ENCODE data around the gene ERMN.

The ERMN gene

DNA sequence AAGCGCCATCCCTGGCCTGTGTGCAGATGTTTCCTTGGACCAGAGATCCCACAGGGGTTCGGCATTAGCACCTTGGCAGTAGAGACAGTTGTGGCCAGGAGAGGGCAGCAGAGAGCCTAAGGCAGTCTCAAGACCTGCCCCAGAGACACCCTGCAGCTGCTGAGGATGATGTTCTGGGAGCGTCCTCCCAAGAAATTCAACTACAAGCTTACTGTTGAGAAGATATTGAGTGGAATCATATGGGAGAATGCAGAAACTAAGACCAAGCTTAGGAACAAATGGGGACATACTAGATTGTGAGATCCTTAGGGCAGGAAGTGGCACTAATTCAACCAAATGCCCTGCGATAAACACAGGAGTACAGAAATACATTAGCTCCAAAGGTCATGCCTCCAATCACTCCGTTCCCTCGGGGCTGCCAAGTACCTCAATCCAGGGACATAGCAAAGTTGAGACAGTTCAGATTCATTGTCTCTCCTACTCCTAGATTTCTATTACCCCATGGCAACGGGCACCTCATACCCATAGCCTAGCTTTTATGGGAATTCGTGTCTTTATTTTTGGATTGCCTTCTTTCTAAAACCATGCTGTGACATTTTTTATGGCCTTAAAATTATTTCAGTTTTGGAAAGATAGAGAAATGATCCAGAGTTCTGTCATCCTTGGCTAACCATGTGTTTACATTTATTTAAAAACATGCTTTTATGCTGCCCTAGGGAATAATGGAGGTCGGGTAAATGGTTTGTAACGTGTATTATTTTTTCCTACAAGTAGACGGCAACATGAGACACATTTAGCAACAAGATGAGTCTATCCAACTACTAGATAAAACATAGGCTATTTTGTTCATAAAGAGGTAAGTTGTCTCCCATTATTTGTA, 2.2 kb upstream of the ERMN start:
- DNase-seq = peak; percentile 82 to 90

DNA sequence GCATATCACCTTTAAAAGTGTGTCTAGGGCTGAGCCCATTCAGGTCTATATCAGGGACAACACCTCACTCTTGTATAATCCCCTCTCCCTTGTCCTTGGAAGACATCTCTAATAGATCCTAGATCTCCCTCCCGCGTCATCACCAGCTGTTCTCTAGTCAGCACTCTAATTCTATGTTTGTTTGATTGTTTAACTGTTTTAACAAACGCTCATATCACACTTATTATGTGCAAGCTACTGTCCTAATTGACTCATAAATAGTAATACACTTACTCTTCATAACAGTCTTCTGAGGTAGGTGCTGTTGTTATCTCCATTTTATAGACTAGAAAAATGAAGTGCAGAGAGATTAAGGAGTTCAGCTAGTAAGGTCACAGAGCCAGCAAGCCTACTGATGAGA, 1.6 kb upstream of the ERMN start:
- no peak for DNase-seq

DNA sequence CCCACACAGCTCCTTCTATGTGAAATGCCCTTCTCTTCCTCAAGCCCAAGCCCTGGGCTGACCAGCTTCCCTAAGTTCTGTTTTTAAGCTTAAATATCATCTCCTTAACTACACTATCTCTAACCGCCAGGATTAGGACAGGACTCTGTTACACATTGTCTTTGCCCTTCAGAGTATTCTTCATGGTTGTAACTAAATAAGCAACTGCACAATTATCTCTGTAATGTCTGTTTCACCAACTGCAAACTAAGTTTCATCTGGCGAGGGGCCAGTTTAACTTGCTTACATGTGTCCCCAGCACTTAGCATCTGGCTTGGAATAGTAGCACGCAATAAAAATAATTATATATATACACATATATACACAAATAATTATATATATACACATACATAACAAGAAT, 1.1 kb upstream of the ERMN start:
- no peak for DNase-seq

DNA sequence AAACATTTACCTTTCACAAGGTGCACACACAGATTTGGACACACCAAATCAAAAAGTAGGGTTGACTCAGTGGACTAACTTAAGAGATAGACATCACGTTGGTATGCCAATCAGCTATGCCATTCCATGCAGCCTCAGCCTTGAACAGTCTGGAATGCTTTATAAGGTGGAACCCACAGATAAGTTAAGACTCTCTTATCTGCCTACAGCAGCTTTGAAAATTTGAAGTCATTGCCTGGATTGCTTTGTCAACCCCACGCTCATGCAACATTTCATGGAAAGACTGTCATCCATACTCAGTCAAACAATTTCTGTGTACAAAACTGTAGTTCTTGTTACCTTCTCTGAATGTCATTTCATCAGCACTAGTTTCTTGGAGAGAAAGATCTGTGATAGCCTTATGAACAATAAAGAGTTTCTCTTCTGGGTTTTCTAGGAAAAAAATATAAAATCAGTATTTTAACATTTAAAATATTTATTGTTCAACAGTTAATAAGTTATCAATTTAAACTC, 1.2 kb downstream of the ERMN start:
- DNase-seq = no peak

DNA sequence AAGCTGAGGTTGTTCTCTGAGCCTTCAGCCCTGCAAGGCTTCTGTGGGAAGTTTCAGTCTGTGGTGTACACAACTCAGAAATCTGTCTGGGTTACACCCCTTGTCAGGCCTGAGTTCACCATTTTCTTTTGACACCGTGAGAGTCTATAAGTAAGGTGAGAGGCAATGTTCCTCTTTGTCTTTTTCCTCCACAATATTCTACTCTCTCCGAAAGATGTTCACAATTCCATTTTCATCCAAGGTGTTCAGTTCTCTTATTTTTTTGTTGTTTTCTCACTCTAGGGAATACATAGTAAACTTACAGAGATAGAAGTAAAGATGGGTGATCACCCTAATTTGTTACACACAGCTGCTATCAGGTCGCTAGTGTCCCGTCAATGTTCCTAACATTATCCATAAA, 3.2 kb downstream of the ERMN start:
- DNase-seq = no peak

DNA sequence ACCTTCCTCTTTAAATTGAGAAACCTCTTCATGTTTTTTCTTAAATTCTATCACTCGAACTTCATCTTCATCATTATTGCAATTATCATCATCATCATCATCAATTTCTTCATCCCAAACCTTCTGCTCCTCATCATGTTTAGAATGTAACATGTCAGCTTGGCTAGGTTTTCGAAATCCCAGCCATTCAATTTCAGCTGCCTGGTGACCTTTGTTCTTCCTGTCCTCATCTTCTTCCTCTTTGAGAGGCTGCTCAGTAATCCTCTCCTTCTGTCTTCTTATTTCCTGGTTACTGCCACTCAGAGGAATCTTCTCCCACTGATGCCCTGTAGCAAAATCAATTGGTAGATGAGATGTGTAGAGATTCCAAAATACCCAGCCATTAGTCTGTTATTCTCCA, 4.2 kb downstream of the ERMN start:
- no peak for DNase-seq

DNA sequence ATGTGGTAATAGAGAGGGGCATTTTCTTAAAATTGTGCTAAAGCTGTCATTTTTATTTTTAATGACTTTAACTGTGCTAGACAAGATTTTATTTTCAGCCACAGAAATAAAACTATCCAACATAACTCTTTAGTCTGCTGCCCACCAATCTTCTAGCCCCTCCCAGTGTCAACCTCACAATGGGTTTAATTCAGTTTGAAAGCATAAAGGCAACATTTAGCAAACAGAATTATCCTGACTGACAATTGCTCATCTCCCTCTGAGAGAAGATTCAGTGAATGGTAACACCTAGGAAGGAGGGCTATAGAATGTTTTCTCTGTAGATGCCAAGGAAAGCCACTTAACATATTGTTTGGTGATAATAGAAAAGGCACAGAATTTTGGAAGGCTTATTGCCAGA, 5.2 kb downstream of the ERMN start:
- DNase-seq = no peak

DNA sequence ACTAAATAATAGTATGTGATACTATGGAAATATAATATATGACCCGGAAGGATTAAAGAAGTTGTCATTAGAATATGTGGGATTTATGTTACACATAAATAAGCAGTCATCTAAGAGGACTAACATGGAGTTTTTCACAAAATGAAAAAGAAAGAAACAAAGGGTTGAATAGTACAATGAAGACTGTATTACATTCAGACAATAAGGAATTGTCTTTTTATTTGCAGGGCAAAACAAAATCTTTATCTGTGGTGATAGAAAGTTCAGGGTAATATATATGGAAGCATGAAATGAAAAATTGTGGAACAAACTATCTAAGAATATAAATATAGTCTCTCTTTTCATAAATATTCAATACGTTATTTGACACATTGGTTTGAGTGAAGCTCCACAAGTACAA, 5.8 kb downstream of the ERMN start:
- DNase-seq = no peak

DNA sequence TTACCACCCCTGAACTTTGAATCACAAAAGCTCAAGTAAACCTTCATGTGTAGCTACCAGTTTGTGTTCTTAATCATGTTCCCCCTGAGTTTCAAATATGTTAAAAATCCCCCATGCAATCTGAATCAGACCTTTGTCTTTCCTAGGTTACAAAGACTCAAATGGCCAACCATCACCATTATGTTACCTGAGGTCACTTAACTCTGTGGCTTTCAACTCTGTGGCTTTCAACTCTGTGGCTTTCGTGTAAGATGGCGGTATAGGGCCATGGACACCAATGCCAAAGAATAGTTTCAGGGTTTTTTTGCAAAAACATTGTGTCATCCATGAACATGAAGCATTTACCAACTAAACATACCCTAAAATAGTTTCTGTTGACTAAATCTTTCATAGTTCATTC, 6.7 kb downstream of the ERMN start:
- DNase-seq = no peak

DNA sequence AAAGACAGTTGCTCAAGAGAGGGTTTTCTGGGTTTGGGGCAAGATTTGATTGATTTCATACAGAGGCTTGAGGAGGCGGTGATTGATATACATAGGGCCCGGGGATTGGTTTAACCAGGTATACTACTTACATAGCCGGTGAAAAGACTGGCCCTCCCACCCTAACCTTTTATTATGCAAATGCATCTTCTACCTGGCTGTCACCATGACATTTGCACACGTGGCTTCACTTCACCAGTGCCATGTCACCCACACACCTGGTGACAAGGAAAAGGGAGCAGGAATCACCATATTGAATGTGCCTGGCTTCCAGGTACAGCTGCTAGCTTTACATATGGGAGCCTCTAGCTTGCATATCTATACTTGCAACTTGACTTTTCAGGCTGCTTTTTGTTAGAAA, 9.7 kb downstream of the ERMN start:
- DNase-seq = no peak

DNA sequence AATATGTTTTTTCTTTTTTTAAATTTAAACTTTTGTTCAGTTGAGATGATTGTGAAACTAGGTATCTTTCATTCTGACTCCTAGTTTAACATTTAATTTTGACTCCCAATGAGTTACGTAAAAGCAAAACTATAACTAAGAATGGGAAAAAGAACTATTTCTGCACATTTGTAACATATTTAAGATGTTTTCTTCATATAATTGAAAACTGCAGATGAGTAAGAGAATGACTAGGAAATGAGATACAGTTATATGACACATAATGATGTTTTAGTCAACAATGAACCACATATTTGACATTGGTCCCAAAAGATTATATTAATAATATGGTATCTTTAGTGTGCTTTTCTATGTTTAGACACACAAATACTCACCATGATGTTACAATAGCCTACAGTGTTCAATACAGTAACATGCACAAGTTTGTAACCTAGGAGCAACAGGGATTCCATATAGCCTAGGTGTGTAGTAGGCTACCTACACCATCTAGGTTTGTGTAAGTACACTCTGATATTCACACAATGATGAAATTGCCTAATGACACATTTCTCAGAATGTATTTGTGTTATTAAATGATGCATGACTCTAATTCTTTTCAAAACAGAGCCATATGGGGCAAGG, 12.6 kb downstream of the ERMN start:
- no peak for DNase-seq

DNA sequence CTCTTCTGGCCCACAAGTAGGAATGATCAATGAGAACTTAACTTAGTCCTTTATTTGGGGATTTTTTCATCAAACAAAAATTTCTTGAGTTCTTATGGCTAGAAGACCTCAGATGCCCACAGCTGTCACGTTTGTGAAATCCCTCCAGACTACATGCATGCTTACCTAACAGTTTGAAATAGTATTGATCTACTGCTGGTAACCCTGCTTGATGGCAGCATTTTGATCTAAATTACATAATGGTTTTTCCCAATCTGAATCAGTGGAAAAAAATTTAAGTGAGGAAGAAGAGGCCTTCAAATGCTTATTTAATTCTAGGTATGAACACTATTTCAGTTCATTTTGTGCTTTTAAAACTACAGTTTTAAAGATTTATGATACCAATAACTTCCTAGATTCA, 13.9 kb downstream of the ERMN start:
- DNase-seq = no peak

DNA sequence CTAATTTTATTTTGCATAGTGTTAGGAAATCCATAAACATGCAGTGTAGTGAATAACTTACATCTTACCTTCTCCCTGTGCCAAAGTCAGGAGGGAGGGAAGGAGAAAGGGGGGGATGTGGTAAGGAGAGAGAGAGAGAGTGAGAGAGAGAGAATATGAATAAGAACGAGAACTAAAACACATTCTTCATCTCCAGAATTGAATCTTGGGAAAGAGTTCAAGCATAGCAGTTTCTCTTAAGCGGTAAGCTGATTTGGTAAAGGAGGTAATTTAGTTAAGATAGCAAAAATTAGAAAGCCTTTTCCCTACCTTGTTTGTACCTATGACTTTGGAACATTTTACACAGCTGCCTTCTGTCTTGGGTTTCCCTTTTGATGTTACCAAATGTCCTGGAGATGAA, 15.7 kb downstream of the ERMN start:
- no peak for DNase-seq

DNA sequence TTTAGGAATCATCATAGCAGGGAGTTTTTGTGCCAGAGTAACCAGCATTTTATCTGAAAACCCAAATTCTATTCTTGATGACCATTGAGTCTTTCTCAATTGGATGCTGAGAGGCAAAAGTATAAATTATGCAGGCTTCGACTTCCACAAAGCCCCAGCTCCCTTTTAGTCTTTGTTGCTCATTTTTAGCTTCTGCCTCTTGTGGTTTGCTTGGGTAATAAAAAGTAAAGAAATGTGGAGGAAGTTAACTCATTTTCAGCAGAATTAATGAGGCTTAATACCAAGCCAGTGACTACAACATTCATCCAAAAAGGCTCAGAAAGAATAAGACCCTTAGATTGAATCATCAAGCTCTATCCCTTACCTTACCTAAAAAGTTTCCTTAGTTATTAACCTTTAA, 18.6 kb downstream of the ERMN start:
- DNase-seq = no peak

DNA sequence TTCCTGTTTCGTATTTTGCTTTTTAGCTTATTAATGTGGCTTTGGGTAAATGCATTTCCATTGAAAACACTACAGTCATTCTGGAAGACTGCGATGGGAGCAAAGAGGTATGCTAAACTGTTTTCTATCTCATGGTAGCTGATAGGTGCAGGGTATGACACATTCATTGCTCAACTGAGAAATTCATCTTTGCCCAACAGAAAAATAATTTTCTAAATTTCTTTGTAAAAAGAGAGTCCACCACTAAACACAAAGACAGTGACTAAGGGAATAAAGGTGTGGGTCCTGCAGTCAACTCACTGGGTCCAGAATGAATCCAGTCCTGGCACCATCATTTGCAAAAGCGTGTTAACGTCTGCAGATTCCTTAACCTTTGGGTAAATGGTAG, 19.9 kb downstream of the ERMN start:
- DNase-seq = no peak

DNA sequence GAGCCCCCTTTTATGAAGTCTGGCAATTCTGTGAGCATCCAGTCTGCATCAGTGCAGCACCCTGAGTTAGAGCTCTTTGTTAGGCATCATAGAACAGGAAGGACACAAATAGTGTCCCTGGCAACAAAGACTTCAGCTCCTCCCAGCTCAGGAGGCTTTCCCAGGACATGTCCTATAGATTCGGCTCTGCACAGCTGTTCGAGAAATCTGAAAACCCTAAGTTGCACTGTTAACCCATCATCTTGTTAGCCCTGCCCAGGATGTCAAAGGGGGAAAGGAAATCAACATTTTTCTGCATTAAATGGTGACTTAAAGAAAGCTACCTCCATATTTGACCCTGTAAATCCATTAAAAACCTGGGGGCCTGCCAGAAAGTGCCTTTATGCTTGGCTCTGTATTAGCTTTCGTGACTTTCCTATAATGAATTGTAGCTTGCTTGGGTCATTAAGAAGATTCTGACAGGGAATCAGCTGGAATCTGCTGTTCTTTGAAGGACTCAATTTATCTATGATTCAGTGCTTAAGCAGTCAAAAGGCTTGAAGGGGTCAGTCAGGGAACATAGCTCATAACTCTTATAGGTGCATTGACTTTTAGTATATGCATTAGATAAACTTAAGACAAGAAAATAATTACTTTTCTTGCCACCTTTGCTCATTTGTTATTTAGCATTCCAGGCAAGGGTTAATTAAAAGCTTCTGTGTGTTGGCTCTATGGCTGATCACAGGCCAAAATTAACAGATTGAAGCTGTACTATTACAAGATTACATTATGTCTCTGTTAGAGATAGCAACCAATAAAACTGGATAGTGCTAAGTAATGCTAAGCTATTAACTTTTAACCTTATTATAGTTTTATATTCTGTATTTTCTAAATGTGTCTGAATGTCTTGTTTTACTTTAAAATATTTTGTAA, 20.6 kb downstream of the ERMN start:
- no peak for DNase-seq

DNA sequence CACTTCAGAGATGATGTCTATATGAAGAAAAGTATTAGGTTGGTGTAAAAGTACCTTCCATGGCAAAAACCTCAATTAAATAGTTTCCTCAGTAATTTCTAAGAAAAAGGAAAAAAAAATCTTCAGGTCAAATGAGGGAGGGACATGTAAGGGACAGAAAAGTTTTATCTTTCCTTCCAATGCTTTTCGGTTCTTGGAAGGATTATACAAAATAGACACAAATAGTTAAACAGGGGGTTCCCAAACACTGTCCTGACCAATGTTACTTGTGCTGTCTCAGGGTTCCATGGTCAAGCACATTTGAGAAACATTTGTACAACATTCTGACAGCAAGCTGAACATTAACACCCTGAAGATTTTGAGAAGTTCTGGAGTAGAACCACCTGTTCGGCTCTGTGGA, 22.0 kb downstream of the ERMN start:
- DNase-seq = no peak

DNA sequence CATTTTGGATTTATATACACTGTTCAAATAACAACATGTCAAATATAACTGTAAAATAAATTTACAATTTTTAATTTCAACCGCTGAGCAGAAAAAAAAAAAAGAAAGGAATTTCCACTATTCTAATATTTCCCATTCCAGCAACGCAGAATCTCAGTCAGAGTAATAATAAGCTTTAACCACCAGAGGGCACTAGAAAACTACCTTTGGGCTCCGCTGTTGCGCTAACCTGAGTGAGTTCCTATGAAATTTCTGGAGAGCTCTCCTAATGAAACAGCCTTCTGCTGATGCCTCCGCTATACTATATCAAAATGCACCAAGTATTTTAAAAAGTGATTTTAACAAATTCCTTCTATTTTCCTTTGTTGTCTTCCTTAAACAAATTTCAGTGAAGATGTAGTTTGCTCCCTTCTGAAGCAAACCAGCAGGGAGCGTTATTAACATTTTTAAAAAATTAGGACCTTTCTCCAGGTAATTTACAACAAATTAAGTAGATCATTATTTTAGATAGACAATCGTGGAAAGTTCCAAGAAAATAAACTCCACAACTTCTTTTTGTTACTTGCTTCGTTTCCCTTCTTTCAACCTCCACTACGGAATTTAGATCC, 23.0 kb downstream of the ERMN start:
- DNase-seq = peak in 1 of 2 experiments; percentile 4

DNA sequence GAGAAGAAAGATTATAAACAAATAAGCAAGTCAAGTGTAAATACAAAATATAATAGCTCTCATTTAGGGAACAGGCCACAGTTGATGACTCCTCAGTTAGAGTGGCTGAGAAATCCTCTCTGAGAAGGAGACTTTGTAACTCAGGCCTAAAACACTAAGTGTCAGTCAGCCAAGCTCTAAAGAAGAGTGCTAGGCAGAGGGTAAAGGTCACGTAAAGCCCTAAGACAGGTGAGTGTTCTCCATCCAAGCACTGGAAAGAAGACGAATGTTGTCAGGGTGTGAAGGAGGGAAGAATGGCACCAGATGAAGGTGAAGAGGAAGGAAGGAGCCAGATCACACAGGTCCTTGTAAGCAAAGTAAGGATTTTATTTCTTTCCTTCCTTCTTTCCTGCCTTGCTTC, 24.3 kb downstream of the ERMN start:
- DNase-seq = no peak

DNA sequence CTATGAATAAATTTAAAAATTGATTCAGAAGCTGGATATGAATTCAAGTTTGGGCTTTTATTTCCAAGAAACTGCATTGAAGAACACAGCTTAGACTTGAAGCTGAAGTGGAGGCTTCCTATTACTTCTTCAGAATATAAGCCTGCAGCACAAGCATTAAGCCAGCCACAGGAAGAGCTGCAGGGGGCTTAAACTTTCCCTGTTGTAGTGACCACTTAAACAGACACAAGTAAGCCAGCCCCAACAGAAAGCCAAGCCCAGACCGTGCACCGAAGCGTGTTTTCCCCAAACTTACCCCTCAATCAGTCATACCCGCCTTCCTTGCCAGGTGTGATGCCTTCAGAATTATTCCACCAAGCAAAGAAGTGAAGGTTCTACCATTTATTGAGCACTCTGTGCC, 28.7 kb downstream of the ERMN start:
- DNase-seq = no peak

DNA sequence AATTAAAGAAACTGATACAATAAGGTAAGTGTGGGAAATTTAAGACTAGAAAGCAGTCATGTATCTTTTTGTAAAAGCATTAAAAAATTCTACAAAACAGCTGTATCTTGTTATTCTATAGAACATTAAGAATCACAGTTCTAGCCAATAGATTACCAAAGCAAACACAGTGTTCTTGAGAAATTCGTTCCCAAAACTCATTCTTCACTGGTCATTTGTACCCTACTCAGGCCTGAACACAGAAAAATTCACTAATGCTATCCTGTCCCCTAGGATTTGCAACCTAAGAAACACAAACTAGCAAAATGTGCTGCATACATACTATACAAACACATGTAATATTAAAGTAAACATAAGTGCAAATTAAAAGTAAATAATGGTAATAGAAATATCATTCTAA, 29.1 kb downstream of the ERMN start:
- no peak for DNase-seq

DNA sequence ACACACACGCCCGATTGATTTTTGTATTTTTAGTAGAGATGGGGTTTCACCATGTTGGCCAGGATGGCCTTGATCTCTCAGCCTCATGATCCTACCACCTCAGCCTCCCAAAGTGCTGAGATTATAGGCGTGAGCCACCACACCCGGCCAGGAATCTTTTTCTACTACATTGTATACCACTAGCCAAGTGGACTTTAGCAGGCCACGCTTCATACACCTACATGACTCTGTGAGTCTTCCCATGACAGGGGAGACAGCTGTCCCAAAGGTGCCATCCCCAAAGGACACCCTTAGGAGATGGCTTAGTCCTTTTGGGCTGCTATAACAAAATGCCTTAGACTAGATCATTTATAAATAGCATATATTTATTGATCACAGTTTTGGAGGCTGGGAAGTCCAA, 32.8 kb downstream of the ERMN start:
- DNase-seq = no peak

DNA sequence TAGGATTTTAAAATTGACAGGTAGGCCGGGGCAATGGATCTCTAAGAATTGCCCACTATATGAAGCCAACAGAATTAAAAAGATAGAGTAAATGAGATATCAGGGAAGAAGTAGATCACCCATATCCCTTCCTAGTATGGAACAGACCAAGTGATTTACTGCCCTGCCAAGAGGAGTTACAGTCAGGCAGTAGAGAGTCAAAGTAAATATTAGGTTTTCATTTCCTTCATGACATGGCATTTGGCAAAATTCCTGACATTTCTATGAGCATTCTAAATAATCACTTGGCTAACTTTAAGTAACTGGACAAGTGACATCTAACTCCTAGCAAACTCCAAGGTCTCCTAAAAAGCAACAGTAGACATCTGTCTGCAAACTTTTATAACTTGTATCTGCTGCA, 34.6 kb downstream of the ERMN start:
- DNase-seq = no peak
